ENCODE measurements around the gene MAGI1.
"Not testable (repeated sequence)": the region's sequence is repeated elsewhere in the genome, so short reads cannot be mapped to it uniquely, and the experiment has no call there.

Gene MAGI1

DNA sequence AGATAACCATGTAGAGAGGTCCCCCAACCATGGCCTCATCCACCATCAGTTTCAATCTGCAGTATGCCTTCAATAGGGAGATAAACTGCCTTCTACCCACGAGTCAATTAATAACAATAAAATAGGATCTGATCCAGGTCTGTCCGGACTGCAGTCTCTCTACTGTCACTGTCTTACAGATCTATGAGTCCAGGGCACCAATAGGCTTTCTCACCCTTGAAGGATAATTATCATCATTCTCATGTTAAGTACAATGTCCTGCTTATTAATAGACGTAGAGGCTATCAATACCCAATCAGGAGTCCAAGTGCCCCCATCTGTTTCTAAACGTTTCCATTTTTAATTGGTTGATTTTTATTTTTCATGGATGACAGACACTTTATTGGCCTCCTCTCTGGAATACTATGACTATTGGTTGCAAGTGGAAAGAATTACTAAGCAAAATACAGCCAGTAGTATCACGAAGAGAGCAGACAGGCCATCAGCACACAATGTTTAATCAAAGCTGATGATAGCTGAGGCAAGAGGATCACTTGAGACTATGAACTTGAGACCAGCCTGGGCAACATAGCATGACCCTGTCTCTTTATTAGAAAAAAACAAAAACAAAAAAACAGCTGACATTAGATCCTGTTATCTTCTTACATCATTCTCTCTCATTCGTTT lies 480.7 kb downstream of the MAGI1 start:
- DNase-seq (no peak), ATAC-seq (no peak)
- peaks cover 12% of the 10 kb centered on the region for H3K9me3 Mint-ChIP-seq
- no peaks in the 10 kb centered on the region for H3K27me3 Mint-ChIP-seq
- no peak overlapping the region for H3K27ac Mint-ChIP-seq
- no peak overlapping the region for H3K4me3 Mint-ChIP-seq
- no peaks in the 10 kb centered on the region for H3K4me1 Mint-ChIP-seq
- no peaks in the 10 kb centered on the region for H3K36me3 Mint-ChIP-seq (ENCODE audit: low read depth)

DNA sequence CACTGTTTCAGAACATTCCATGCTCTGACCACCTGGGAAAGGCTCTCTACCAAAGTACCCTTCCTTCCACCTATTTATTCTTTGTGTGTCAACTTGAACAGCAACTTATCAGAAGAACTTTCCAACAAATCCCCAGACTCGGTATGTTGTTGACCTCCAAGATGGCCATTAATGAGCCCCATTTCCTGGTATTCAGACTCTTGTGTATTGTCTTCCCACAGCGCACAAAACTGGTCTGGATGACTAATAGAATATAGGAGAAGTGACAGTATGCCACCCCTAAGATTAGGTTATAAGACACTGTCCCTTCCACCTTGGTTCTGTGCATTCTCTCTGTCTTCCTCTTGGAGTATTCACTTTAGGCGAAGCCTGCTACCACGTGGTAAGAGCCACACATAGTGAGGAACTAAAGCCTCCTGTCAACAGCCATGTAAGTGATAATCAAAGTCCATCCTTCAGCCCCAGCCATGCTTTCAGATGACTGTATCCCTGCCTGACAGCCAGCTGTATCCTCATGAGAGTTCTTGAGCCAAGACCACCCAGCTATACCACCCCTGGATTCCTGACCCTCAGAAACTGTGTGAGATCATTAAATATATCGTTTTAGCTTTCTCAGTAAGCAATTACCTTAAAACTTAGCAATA lies 481.7 kb downstream of the MAGI1 start:
- no peak for ATAC-seq
- DNase-seq, result no peak
- no peak overlapping the region for H3K4me3 Mint-ChIP-seq
- no peaks in the 10 kb centered on the region for H3K27me3 Mint-ChIP-seq
- no peak overlapping the region for H3K27ac Mint-ChIP-seq
- H3K36me3 Mint-ChIP-seq (ENCODE audit: low read depth), result no peaks in the 10 kb centered on the region
- no peaks in the 10 kb centered on the region for H3K4me1 Mint-ChIP-seq
- H3K9me3 Mint-ChIP-seq, result peaks cover 12% of the 10 kb centered on the region

GRCh38 chr3:65552434-65552833 lies 486.3 kb downstream of the MAGI1 start:
- H3K4me3 Mint-ChIP-seq, result no peak overlapping the region
- no peaks in the 10 kb centered on the region for H3K4me1 Mint-ChIP-seq
- peaks cover 18% of the 10 kb centered on the region for H3K27me3 Mint-ChIP-seq
- ATAC-seq (no peak), DNase-seq (no peak)
- no peak overlapping the region for H3K27ac Mint-ChIP-seq
- H3K36me3 Mint-ChIP-seq (ENCODE audit: low read depth), result no peaks in the 10 kb centered on the region
- H3K9me3 Mint-ChIP-seq, result peaks cover 4% of the 10 kb centered on the region

GRCh38 chr3:65551945-65552344 lies 486.8 kb downstream of the MAGI1 start:
- Mint-ChIP-seq H3K9me3 (peaks cover 4% of the 10 kb centered on the region), H3K27ac (no peak overlapping the region), H3K4me3 (no peak overlapping the region), H3K36me3 (ENCODE audit: low read depth) (no peaks in the 10 kb centered on the region), H3K27me3 (peaks cover 18% of the 10 kb centered on the region), H3K4me1 (no peaks in the 10 kb centered on the region)
- ATAC-seq (no peak), DNase-seq (no peak)

GRCh38 chr3:65550137-65550536 lies 488.6 kb downstream of the MAGI1 start:
- no peak for ATAC-seq

DNA sequence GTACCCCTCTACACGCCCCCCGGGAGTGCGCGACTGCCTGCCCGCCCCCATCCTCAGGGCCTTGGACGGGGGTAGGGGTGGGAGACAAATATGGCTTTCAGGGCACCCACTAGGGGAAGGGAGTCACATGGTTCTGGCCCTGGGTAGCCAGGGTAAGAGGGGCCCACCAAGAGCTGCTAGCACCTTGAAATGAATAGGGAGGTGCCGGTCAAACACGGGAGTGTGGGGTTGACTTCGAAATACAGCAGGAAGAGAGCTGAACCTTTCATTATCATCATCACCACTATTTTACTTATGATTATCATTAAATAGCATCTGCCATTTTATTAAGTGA lies 489.1 kb downstream of the MAGI1 start:
- Mint-ChIP-seq H3K27ac (no peak overlapping the region), H3K36me3 (ENCODE audit: low read depth) (no peaks in the 10 kb centered on the region), H3K9me3 (peaks cover 4% of the 10 kb centered on the region), H3K4me1 (no peaks in the 10 kb centered on the region), H3K4me3 (no peak overlapping the region), H3K27me3 (peaks cover 18% of the 10 kb centered on the region)
- ATAC-seq (no peak), DNase-seq (no peak)

More at GRCh38 chr3:65550137-65550536, 488.6 kb downstream of the MAGI1 start:
- H3K27ac Mint-ChIP-seq, result no peak overlapping the region
- peaks cover 18% of the 10 kb centered on the region for H3K27me3 Mint-ChIP-seq
- no peaks in the 10 kb centered on the region for H3K36me3 Mint-ChIP-seq (ENCODE audit: low read depth)
- DNase-seq, result no peak
- no peak overlapping the region for H3K4me3 Mint-ChIP-seq
- no peaks in the 10 kb centered on the region for H3K4me1 Mint-ChIP-seq
- no peaks in the 10 kb centered on the region for H3K9me3 Mint-ChIP-seq

GRCh38 chr3:65548848-65549625 lies 489.7 kb downstream of the MAGI1 start:
- Mint-ChIP-seq H3K9me3 (peaks cover 4% of the 10 kb centered on the region), H3K27ac (no peak overlapping the region), H3K4me3 (no peak overlapping the region), H3K36me3 (ENCODE audit: low read depth) (no peaks in the 10 kb centered on the region), H3K27me3 (peaks cover 18% of the 10 kb centered on the region), H3K4me1 (no peaks in the 10 kb centered on the region)
- DNase-seq (no peak), ATAC-seq (no peak)

- H3K9me3 Mint-ChIP-seq, result peaks cover 4% of the 10 kb centered on the region
- no peak overlapping the region for H3K27ac Mint-ChIP-seq
- no peaks in the 10 kb centered on the region for H3K36me3 Mint-ChIP-seq (ENCODE audit: low read depth)
- no peak overlapping the region for H3K4me3 Mint-ChIP-seq
- H3K27me3 Mint-ChIP-seq, result peaks cover 17% of the 10 kb centered on the region
- ATAC-seq (no peak), DNase-seq (no peak)
- no peaks in the 10 kb centered on the region for H3K4me1 Mint-ChIP-seq
Observed at GRCh38 chr3:65545429-65545828, 493.3 kb downstream of the MAGI1 start.

DNA sequence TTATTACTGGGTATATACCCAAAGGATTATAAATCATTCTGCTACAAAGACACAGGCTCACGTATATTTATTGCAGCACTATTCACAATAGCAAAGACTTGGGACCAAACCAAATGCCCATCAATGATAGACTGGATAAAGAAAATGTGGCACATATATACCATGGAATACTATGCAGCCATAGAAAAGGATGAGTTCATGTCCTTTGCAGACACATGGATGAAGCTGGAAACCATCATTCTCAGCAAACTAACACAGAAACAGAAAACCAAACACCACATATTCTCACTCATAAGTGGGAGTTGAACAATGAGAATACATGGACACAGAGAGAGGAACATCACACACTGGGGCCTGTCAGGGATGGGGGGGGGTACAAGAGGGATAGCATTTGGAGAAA lies 495.3 kb downstream of the MAGI1 start:
- not testable (repeated sequence) for H3K4me1 Mint-ChIP-seq; ATAC-seq; H3K27me3 Mint-ChIP-seq; H3K4me3 Mint-ChIP-seq; DNase-seq; H3K9me3 Mint-ChIP-seq; H3K27ac Mint-ChIP-seq; H3K36me3 Mint-ChIP-seq (ENCODE audit: low read depth)

- H3K9me3 Mint-ChIP-seq, result peaks cover 4% of the 10 kb centered on the region
- H3K27ac Mint-ChIP-seq, result no peak overlapping the region
Observed at GRCh38 chr3:65540666-65541065, 498.1 kb downstream of the MAGI1 start.

GRCh38 chr3:65539616-65540015 lies 499.1 kb downstream of the MAGI1 start:
- Mint-ChIP-seq H3K4me1 (no peaks in the 10 kb centered on the region), H3K36me3 (ENCODE audit: low read depth) (no peaks in the 10 kb centered on the region), H3K27me3 (no peaks in the 10 kb centered on the region), H3K4me3 (no peak overlapping the region), H3K9me3 (peaks cover under 1% of the 10 kb centered on the region), H3K27ac (no peak overlapping the region)
- ATAC-seq (no peak), DNase-seq (no peak)

More at GRCh38 chr3:65540666-65541065, 498.1 kb downstream of the MAGI1 start:
- DNase-seq, result no peak
- no peak for ATAC-seq
- Mint-ChIP-seq H3K4me3 (no peak overlapping the region), H3K36me3 (ENCODE audit: low read depth) (no peaks in the 10 kb centered on the region), H3K27me3 (no peaks in the 10 kb centered on the region), H3K4me1 (no peaks in the 10 kb centered on the region)

- H3K27ac Mint-ChIP-seq, result no peak overlapping the region
- DNase-seq (no peak), ATAC-seq (no peak)
- H3K27me3 Mint-ChIP-seq, result no peaks in the 10 kb centered on the region
- no peaks in the 10 kb centered on the region for H3K36me3 Mint-ChIP-seq (ENCODE audit: low read depth)
- H3K9me3 Mint-ChIP-seq, result no peaks in the 10 kb centered on the region
- no peaks in the 10 kb centered on the region for H3K4me1 Mint-ChIP-seq
- H3K4me3 Mint-ChIP-seq, result no peak overlapping the region
Observed at GRCh38 chr3:65538101-65538500, 500.6 kb downstream of the MAGI1 start.

DNA sequence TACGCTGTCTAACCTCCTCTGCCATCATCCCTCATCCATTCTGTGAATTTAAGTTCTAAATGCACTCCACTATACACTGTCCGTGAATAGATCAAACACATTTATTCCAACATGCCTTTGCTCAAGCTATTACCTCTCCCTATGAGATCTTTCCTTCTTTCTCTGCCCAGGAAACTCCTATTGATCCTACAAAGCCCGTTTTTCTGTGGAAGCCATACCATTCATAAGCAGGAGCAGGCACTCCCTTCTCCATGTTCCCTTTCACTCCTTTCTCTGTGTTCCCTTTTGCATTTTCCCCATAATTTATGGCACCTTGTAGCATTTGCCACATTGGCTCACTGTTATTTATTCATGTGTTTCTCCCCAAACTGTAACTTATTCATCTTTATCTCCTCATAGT lies 501.6 kb downstream of the MAGI1 start:
- Mint-ChIP-seq H3K27me3 (no peaks in the 10 kb centered on the region), H3K9me3 (no peaks in the 10 kb centered on the region), H3K4me1 (no peaks in the 10 kb centered on the region), H3K27ac (no peak overlapping the region), H3K36me3 (ENCODE audit: low read depth) (no peaks in the 10 kb centered on the region), H3K4me3 (no peak overlapping the region)
- ATAC-seq (no peak), DNase-seq (no peak)

DNA sequence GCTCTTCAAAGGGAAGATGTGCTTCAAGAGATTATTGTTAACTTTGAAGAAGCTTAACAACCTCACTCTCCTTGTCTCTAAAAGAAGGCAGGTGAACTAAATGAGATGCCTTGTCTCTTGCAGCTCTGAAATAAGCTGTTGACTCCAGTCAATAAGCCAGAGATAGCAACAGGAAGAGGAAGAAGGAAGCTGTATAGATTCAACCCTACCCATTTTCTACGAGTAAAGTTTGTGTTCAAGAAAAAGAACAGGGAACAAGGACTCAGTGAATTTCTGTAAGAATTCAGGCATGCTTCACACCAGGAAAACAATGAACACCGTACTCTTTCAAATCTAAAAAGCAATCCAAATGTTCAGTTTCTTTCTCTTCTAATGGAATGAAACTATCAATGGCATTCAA lies 503.5 kb downstream of the MAGI1 start:
- no peak overlapping the region for H3K27ac Mint-ChIP-seq

DNA sequence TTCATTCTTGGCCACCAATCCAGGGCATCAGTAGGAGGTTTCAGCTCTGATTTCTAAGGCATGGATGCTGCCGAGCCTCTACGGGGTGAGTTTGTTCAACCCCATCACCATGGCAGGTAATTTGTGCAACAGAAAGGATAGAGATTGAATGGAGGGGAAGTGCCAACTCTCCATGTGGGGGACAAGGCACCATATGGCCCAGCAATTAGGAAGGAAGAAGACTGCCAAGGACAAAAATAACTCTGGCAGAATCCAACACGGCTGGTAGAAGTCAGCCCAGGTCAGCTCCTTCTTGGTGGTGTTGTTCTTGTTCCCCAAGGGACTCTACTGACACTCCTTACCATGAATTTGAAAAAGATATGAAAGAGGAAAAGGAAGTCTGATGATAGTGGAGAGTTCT lies 503.9 kb downstream of the MAGI1 start:
- ATAC-seq (no peak), DNase-seq (no peak)
- H3K36me3 Mint-ChIP-seq (ENCODE audit: low read depth), result no peaks in the 10 kb centered on the region
- H3K27me3 Mint-ChIP-seq, result no peaks in the 10 kb centered on the region
- H3K9me3 Mint-ChIP-seq, result no peaks in the 10 kb centered on the region
- no peaks in the 10 kb centered on the region for H3K4me1 Mint-ChIP-seq
- no peak overlapping the region for H3K27ac Mint-ChIP-seq
- H3K4me3 Mint-ChIP-seq, result no peak overlapping the region

More for the DNA sequence above, 503.5 kb downstream of the MAGI1 start:
- DNase-seq, result no peak
- no peaks in the 10 kb centered on the region for H3K36me3 Mint-ChIP-seq (ENCODE audit: low read depth)
- no peaks in the 10 kb centered on the region for H3K9me3 Mint-ChIP-seq
- H3K4me3 Mint-ChIP-seq, result no peak overlapping the region
- H3K27me3 Mint-ChIP-seq, result no peaks in the 10 kb centered on the region
- no peak for ATAC-seq
- H3K4me1 Mint-ChIP-seq, result no peaks in the 10 kb centered on the region

Data from activated naive CD8-positive, alpha-beta T cell treated with anti-CD3 and anti-CD28 coated beads, Interleukin-2, amount 50 U/mL, for 24 hours (primary cell).